GM18868 (cell line): ENCODE measurements around the gene UTRN.

ENCODE experiments used
- ATAC-seq: cut with Tn5 transposase; IDR thresholded peaks from one replicate; pipeline ENCODE4 v1.9.1; 2021; ENCODE audit warnings: mild to moderate bottlenecking, moderate library complexity; ENCODE audit not compliant: unreplicated experiment

UTRN gene

DNA sequence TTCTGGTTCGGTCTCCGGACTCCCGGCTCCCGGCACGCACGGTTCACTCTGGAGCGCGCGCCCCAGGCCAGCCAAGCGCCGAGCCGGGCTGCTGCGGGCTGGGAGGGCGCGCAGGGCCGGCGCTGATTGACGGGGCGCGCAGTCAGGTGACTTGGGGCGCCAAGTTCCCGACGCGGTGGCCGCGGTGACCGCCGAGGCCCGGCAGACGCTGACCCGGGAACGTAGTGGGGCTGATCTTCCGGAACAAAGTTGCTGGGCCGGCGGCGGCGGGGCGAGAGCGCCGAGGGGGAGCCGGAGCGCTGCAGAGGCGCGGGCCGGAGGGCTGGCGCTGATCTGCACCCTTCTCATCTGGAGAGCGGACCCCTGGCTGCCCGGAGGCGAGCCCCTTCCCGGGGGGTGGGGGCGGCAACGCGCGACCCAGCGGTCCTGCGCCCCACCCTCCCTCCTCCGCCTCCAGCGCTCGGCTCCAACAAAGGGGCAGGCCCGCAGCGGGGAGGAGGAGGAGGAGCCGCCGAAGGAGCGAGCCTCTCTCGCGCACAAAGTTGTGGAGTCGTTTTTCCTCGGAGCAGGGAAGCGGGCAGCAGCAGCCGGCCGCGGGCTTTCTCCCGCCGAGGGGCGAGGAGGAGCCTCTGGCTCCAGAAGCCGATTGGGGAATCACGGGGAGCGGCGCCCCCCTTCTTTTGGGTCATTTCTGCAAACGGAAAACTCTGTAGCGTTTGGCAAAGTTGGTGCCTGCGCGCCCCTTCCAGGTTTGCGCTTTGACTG is at the start of gene UTRN:
TSS of gene UTRN (plus strand) at position 553 of the 765 bp plus-strand sequence. CDS start 6,494 bp downstream, outside the sequence.
- ATAC-seq = peak; percentile 60

DNA sequence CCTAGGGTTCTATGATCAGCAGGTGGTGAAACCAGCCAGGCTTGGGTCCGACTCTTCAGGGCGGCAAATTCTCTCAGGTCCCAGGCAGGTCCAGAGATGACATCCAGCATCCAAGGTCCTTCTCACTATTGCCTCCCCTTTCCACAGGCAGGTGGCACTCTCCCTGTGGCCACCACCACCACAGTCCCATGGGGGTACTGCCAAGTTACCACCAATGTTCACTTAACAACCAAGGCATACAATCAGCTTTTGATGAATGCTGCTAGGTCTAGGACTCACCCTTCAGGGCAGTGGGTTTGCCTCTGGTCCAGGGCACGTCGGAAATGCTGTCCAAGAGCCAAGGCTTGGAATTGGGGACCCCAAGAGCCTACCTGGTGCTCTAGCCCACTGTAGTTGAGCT is 40.4 kb upstream of the UTRN start:
- no peak for ATAC-seq

DNA sequence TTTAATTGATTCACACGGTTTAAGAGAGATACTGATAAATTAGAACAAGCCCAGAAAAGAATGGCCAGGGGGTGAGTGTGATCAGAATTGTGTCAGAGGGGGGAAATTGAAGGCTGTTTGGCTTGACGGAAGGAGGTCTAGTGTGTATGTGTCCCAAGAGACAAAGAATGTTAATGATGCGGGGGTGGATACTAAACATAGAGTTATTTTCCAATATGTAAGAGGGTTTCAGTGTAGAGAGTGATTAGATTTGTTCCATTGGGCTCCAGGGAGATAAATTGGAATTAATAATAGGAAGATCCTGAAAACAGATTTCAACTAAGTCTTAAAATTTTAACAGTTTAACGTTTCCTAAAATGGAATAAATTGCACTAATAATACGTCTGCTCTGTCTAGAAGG is 38.1 kb upstream of the UTRN start:
- no peak for ATAC-seq

DNA sequence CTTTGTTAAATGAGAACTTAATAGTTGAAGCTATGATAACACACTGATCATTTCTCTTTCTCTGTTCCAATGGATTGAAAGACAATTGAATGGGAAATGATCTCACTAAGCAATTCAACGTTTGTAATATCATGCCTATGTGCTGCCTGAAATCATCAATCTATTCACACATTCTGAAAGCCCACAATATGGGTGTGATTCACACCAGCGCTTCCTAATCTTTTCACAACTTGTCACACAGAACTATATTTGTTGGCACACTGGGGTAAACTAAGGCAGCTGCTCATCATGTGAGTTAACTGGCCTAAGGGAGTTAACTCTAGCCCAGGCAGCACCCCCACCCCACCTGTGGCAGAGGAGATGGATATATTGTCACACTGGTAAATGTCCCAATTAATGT is 37.1 kb upstream of the UTRN start:
- ATAC-seq = no peak

DNA sequence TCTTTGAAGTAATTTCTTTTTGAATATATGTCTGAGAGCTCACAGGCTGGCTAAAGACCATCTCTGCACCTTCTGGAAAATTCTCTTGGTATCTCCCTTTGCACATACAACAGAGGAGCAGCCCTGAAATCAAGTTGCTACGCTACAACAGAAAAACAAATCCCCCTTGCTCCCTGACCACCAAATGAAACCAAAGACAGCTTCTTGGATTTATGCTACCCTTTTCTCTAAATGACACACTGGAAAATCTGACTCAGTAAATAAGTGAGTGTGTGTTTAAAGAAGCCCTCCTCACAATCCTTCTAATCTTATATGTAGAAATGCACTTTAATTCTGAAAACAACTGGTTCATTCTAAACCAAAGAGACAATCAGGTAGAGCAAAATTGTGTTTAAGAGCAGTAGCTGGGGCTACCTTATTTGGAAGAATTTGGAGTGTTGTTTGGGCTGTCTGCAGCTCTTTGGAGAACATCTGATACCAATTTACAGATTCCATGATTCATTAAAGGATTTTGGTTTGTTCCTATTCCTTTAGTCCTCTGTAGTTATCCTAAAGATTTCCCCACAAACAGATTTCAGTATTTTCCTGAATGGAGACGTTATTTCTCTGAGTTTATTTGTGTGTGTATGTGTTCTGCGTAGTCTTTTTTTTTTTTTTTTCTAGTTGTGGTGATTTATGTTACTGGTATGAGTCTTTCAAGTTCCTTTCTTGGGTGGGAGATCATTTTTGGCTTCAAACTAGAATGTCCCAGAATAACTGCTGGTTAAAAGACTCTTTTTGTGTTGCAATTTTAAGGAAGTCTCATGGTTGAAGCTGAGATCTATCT is 36.4 kb upstream of the UTRN start:
- ATAC-seq = no peak

DNA sequence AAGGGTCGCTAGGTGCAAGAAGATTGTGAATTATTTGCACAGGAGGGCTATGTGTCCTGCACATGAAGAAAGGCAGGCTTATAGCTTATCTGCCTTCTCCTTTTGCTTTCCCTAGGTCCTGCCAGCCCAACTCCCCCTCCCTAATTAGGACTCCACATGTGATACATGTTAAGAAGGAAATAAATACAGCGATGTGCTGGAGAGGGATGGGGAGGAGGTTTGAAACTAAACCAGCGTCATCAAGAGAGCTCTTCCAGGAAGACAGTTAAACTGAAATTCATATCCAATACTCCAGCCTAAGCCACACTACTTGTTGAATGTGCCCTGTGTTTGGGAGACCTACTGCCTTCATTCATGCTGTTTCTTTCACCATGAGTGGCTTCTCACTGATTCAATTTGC is 34.9 kb upstream of the UTRN start:
- ATAC-seq = no peak

DNA sequence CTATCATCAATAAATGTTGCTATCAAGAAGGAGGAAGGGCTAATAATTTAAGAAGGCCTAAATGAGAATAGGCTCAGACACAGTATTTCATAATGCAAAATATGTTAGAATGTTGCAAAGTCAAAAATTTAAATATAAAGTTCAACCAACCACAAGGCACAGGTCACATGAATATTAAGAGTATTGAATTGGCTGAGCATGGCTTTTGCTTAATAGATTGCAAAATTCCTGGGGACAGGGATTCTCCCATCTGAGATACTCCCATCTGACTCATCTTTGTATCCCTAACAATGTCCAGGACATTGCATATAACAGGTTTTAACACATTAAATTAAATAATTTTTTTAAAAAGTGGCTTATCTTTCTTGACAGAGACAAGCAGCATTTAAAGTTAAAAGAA is 32.9 kb upstream of the UTRN start:
- ATAC-seq = no peak

DNA sequence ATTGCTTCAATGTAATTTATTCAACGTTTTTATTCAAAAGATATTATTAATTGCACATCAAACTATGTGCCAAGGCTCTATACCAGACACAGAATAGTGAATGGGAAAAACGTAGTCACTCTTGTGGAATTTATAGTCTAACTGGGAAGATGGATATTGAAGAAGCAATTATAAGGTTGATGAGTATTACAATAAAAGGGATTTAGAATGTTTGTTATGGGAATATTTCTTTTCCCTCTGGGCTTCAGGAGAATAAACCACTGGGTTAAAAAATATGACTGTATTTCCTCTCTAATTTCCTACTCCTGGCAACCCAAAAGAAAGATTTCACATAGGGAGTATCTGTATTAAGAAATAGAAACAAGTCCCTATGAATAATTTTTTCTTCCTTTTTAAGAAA is 25.1 kb upstream of the UTRN start:
- no peak for ATAC-seq

DNA sequence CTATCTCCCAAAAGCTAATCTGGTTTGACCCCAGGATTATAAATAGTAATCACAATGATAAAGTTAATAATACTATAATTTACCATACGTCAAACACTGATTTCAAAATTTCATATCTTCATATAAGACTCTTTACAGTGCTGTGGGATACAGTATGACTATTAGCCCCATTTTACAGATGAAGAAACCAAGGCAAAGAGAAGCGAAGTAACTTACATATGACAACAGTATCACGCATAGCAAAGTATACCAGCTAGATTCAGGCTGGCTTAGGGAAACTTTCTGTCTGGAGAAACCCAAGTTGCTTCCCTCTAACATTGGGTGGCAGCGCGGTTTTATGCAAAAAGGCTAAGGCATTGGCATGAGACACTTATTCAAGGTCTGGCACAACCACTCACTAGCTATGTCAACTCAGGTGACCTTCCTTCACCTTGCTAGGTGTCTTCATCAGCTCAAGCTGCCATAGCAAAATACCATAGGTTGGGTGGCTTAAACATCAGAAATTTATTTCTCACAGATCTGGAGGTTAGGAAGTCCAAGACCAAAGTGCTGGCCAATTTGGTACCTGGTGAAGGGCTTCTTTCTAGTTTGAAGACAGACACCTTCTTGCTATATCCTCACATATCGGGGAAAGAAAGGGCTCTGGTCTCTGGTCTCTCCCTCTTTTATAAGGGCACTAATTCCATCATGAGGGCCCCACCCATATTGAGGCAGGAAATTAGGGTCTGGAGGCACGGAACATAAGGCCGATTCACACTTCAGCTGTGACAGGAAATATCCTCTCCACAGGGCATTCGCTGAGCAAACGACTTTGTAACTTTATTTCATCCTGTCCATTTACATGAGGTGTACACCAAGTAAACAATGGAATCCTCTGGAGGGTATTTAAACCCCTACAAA is 22.4 kb upstream of the UTRN start:
- ATAC-seq = no peak

DNA sequence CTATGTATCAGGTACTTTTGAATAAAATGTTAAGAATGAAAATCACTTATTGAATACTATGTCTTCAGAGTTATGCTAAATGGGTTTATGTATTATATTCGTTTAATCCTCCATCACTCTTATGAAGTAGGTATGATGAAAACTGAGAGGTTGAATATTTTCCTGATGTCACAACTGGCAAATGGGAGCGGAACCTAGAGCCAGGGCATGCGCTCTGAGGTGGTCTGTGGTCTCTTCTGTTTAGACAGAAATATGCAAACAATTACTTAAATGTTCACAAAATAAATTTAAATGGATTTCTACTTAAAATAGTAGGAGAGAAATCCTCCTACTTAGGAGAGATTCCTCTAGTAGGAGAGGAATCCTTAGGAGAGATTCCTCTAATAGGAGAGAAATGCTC is 21.3 kb upstream of the UTRN start:
- ATAC-seq = no peak

DNA sequence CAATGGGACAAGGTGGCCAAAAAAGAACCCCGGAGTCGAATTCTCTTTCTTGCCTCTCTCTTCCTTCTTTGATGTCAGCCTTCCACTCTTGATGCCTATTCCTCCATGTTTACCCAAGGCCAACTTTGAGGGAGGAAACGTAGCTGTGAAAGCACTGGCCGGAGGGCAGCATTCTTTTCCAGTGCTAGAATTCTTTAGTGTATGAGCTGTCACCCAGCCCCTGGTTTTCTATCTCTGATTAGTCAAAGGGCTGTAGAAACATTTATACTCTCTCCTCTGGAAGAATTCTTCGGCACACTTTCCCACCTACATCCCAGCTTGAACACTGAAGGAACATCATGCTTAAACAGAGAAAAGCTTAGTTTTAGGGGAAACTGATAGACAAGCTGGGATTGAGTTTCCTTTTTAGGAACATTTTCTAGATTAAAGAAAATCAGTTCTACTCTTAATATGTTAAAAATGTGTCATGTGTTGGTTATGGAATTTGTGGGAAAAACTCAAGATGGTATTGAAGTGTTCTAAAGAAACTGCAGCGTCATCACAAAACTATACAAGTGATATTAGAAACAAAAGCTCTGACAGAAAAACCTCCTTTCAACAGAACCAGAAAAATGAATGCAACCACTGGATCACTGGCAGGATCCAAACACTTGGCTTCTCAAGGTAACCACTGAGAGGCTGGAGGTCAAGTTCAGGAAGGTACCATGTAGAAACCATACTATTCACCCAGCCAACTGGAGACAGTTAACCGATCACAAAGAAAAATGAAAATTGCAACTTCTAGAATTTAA is 20.7 kb upstream of the UTRN start:
- no peak for ATAC-seq

DNA sequence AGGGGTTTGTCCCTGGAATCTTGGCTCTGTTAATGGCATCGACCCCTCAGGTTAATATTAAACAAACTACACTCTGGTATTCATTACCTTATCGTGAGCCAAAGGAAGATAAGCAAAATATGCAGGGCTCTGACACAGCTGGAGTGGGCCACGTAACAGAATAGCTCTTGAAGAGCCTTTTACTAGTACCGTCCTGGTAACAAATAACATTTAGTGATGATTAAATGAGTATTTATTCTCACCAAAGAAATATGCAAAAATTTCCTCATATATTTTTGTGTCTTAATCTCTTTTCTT is 20.1 kb upstream of the UTRN start:
- ATAC-seq = peak; percentile 22

DNA sequence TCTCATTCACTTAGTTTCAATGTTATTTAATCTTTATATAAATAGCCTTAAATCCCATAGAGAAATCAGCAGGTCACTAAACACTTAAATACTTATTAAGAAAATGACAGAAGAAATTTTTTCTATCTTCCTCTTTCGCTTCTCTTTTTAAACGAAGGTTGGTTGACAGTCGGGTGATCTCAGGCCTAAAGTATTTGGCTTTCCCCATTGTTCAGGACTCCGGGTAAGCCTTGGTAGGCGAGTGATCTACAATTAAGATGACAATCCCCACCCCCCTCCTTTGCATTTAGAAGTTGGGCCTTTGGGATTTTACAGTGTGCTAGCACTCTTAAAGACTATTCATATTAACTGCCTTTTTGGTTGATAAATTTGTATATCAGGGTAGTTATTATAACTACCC is 19.7 kb upstream of the UTRN start:
- peak; percentile 98 for ATAC-seq

DNA sequence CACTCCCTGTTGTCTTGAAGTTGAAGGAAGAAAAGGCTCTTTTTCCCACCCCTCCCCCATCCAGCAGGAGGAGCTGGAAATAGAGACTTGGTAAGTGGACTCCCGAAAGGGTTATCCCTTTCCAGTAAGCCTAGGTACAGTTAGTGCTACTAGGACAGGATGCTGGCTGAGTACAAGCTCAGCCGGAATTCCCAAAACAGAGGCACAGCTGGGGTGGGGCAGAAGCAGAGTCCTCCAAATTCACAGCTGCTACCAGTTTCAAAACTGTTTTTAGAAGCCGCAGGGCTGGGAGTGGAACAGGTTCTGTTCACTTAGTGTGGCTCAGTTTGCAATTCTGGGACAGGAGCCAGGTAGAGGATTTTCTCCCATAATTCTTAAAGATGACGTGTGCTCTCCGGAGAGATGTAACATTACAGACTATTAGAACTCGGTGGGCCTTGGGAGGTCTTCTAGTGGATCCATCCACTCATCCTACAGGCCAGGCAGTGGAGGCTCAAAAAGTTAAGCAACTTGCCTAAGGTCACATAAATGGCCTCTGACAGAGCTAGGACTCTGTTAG is 19.0 kb upstream of the UTRN start:
- ATAC-seq = no peak

DNA sequence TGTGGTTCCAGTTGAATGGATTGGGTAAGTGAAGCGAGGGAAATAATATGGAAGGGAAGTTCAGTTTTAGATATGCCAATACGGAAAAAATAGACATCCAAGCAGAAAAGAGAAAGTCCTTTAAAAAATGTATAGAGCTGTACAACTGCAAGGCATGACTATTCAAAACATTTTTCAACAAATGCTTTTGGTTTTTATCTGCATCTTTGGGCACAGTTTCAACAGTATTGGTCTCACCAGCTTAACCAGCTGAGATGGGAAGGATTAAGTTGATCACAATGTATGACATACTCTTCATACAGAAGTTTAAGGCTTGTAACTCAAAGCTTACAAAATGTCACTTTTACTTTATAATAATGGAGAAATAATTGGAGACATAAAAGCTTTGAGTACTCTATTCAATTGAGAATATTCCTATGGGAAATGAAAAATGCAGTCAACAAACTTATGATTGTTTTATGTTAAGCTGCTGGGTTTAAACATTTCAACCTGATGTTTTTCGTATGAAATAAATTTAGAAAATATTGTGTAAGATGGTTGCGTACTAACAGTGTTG is 16.3 kb upstream of the UTRN start:
- no peak for ATAC-seq

DNA sequence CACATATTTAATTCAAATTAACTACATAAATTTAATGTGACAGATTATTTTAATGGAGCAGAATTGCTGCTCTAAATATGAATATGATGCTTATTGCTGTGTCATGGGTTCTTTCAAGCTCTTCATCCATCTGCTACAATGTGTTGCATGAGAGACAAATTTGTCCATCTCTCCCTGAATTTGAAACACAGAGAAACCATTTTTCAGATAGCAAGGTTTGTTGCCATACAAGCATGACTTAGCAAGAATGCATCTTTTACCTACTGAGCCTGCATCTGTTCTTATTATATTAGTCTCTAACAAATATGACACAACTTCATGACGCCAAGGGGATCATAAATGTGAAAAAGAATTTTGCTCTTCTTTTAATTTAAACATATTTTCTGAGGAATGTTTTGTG is 8.0 kb upstream of the UTRN start:
- ATAC-seq = no peak

DNA sequence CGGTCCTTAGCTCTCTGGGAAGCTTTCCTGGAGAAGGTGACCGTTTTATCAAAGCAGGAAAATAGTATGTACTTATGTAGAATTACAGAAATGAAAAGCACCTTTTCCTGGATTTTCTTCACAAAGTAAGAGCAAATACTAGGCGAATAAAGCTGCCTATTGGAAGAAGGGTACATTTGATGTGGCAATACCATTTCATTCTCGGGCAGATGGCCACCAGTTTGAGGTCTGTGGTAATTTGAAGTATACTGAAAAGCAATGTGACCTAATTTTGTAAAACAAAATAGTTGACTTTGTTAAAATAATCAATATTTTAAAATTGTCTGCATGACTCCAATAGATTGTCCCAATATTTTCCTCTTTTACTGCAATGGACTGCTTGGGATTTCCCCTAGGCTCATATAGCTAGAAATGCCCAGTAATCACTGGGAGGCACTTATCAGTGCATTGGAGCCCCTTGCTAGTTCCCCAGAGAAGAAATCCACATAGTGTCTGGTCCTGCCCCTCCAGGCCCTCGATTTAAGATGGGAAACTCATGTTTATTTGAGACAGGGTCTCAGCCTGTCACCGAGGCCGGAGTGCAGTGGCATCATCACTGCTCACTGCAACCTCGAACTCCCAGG is 7.4 kb upstream of the UTRN start:
- ATAC-seq = no peak

DNA sequence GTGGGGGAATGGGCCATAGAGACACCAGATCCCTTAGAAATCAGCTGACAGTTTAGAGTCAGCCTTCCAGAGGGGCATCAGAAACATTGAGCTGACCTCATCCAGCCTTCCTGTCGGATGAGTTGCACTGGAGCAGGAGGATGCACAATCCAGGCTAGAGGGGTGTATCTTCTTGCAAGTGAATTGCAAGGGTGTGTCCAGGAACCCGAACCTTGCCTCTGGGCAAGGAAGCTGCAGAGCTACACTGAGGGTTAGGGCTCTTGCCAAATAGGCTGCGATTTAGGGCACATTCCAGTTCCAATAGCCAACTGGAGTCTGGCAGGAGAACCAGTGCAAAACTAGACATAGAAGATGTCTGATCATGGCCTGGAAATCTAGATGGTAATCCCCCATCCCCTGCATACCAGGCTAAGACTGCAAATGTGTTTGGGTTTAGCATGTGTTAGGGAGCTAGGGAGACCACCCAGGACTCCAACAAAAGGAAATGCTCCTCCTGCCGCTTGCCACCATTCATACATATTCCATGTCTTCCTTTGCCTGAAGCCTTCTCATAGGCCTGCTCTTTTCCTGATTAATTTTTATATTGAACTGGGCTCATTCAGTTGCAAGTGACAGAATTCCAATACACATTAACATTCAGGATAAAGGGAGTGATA is 6.3 kb upstream of the UTRN start:
- ATAC-seq = no peak

DNA sequence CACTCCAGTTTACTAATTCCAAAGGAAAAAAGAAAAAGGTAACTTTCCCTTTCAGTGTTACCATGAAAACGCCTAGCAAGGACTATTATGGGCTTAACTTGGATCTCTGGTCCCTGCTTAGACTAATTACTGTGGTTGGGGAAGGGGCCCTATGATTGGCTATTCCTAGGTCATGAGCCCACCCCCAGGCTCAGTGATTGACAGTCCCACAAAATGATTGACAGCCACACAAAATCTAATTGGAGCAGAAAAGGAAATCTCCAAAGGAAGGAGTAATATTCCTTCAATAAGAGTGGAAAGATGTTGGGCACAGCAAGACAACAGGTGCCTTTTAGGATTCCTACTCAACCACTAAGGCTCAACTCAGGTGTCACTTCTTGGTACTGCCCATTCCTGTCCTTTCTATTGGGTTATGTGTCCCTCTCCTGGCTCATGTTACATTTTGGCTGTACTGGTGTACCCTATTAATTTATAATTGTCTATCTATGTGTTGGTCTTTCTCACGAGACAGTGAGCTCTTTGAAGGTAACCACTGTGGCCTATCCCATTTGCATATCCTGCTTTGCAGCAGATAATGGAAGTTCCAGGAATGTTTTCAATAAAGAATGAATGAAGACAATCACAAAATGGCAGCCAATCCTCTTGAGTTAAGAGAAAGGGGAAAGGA is 5.5 kb upstream of the UTRN start:
- no peak for ATAC-seq
